Astrocyte of the cerebellum (primary cell): ENCODE data around the gene PCLO.

Experiments used
- DNase-seq: peaks from one replicate; pipeline ENCODE4 v3.0.0-alpha.2; 2011; ENCODE audit warnings: low read depth
- H3K4me3 ChIP-seq: 2 replicates; pipeline ENCODE4 v1.5.1; 2011; ENCODE audit warnings: mild to moderate bottlenecking, low read depth, low read length, moderate library complexity
- in situ Hi-C: cut with HindIII; loops from 2 replicates; pipeline ENCODE4 v1.10.0; 2017; ENCODE audit warnings: low sequenced_read_pairs
- TF ChIP-seq, protein P1 (sequence below): IDR thresholded peaks from 2 replicates; pipeline ENCODE4 v1.5.1; 2012; ENCODE audit warnings: low read length, low read depth, moderate library complexity, mild to moderate bottlenecking; ENCODE audit errors: missing control alignments

Gene PCLO

DNA sequence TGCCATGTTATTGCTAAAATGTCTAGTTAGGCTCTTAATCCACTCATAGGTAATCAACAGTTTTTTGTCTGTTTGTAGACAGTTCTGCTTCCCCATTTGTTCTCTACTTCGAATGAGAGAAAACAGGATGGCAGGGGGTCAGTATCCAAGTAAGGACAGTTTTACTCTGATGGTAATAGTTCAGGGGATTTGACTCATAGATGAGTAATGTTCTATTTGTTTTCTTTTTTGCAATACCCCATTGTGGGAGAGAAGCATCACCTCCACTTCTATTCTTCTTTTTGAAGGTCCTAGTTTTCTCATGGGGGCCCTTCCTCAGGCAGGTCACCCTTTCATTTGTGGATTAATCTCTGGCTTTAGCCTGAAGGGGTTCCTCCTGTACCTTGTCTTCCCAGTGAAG, 13.9 kb downstream of the PCLO start:
- peak; percentile 3 for DNase-seq
- no peak overlapping the region for H3K4me3 ChIP-seq
- TF ChIP-seq, protein P1, sequence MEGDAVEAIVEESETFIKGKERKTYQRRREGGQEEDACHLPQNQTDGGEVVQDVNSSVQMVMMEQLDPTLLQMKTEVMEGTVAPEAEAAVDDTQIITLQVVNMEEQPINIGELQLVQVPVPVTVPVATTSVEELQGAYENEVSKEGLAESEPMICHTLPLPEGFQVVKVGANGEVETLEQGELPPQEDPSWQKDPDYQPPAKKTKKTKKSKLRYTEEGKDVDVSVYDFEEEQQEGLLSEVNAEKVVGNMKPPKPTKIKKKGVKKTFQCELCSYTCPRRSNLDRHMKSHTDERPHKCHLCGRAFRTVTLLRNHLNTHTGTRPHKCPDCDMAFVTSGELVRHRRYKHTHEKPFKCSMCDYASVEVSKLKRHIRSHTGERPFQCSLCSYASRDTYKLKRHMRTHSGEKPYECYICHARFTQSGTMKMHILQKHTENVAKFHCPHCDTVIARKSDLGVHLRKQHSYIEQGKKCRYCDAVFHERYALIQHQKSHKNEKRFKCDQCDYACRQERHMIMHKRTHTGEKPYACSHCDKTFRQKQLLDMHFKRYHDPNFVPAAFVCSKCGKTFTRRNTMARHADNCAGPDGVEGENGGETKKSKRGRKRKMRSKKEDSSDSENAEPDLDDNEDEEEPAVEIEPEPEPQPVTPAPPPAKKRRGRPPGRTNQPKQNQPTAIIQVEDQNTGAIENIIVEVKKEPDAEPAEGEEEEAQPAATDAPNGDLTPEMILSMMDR, result no peak
- in situ Hi-C loops, result no loop called here

DNA sequence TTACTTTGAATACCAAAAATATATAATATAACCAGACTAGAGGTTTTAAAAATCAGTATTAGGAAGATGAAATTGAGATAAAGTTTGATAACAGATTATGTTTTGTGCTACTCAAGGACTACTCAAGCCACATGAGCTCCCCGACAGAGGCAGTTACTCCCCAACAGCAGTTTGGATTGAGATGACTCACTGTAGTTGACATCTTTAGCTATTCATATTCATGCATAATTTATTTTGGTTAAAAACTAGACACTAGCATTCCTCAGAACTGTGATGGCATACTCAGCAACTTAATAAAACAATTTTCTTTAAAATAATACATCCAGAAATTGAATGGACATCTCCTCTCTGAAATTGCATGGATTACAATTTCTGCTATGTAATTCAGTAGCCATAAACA, 19.6 kb downstream of the PCLO start:
- H3K4me3 ChIP-seq, result no peak overlapping the region
- TF ChIP-seq, protein P1, result no peak
- peak; percentile 12 for DNase-seq
- in situ Hi-C loops, result no loop called here

DNA sequence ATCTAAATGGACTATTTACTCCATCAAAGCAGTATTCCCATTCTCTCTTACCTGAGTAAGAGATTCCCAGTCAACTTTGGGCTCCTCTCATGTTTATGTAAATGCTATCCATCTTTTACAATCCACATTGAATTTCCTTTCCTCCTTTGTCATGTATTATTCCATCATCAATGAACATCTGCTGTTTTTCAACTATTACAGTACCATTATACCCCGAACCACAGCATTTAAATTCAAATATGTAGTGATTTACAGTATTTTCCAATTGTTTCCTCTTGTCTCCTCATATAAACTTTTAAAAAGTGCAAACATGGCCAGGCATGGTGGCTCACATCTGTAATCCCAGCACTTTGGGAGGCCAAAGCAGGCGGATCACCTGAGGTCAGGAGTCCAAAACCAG, 20.3 kb downstream of the PCLO start:
- in situ Hi-C loops, result no loop called here
- TF ChIP-seq, protein P1, result no peak
- no peak for DNase-seq
- H3K4me3 ChIP-seq, result no peak overlapping the region

DNA sequence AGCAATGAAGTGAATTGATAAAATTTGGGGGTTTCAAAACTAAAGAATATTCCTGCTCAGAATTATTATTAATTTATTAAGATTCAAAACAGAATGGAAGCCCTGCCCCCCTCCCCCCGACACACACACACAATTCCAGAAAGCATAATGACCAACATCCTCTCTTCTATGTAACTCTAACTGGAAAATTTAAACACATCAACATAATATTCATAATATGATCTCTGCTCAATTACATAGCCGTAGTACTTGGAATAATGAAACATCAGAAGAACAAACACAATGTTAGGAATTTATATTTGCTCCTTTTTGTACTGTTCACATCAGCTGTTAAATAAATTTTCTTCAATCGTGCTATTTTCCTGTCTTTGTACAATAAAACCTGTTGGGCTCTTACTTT, 20.8 kb downstream of the PCLO start:
- TF ChIP-seq, protein P1, result no peak
- DNase-seq, result no peak
- H3K4me3 ChIP-seq, result no peak overlapping the region
- in situ Hi-C loops, result no loop called here

DNA sequence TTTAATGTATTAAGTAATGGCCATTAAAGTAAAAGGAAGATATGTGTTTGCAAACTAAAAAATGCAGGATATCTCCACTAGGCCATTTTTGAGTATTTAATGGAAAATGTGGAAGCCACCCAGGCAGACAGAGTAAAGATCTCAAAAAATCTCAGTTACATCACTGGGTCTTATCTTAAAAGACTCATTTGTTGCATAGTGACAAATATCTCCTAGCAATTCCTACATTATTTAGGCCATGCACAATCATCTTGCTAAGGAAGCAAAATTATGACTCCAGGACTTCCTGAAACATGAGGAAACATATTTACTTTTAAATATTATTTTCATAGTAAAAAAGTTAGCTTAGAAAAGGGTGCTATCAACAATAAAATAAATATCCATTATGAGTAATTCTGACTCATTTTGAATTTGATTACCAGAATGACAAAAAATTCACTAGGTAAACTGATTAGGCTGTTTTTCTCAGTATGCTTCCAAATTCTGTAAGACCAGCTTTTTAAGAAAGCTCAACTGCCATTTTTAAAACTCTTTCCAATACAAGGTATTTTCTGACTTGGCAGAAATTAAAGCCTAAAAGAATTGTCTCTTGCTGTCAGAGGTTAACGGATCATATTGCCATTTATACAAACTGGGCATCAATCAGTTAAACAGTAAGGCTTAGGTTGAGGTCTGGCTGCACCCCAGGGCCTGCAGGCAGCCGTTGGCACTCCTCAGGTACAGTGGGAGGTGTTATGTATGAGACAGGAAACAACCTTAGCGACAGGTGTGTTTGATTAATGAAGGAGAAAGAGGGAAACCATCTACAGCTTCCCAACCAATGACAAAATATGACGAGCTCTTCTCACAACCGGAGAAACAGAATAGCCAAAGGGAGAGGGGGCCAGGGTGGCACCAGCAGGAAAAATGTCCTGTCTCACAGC, 31.8 kb downstream of the PCLO start:
- in situ Hi-C loops, result no loop called here
- H3K4me3 ChIP-seq, result no peak overlapping the region
- no peak for DNase-seq
- TF ChIP-seq, protein P1, result no peak

DNA sequence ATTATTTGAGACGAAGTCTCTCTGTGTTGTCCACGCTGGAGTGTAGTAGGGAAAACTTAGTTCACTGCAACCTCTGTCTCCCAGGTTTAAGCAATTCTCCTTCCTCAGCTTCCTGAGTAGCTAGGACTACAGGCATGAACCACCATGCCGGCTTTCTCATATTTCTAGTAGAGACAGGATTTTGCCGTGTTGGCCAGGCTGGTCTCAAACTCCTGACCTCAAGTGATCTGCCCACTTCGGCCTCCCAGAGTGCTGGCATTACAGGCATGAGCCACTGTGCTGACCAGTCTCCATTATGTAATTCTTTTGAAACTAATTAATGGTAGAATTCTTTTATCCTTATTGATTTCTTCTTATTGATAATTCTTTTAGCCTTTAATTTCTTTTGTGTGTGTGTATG, 32.5 kb downstream of the PCLO start:
- DNase-seq, result no peak
- H3K4me3 ChIP-seq, result no peak overlapping the region
- TF ChIP-seq, protein P1, result no peak
- in situ Hi-C loops, result no loop called here
